ENCODE results near the gene TAB2.

DNA sequence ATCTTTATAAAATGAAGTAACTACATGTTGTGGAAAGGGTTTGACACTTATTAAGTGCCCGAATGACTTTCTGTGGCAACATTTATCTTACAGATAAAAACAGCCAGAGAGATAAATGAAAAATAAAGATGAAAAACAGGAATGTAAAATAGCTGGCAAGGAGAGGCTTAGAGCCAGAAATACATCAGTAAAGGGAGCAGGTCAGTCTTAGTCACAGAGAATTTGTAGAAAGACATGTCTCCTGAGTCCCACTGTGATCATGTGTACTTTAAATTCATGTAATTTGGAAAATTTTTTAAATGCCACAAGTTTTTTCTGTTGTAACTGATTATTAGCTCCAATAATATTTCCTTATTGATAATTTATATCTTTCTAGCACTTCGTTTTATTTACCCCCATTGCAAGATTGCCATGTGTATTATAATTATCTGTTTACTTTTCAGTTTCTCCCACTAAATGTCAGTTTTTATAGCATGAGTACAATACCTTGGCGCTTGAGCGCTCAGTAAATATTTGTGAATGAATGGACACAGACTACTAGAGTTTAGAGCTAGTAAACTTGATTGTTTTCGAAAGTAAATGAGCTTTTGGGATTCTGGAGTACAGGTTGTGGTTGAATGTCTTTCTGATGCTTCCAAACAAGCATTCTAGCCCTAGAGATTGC is 15.2 kb downstream of the TAB2 start:
- TF ChIP-seq POLR2A (IDR thresholded peaks at IDR 0.05), result no peak
- TF ChIP-seq, protein P1, sequence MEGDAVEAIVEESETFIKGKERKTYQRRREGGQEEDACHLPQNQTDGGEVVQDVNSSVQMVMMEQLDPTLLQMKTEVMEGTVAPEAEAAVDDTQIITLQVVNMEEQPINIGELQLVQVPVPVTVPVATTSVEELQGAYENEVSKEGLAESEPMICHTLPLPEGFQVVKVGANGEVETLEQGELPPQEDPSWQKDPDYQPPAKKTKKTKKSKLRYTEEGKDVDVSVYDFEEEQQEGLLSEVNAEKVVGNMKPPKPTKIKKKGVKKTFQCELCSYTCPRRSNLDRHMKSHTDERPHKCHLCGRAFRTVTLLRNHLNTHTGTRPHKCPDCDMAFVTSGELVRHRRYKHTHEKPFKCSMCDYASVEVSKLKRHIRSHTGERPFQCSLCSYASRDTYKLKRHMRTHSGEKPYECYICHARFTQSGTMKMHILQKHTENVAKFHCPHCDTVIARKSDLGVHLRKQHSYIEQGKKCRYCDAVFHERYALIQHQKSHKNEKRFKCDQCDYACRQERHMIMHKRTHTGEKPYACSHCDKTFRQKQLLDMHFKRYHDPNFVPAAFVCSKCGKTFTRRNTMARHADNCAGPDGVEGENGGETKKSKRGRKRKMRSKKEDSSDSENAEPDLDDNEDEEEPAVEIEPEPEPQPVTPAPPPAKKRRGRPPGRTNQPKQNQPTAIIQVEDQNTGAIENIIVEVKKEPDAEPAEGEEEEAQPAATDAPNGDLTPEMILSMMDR (IDR thresholded peaks at IDR 0.05), result no peak

Measured in body of pancreas (tissue), 4 donors.